H1 (cell line): ENCODE measurements around the gene NRXN3.

Experiments used
- ATF2 ChIP-seq: IDR thresholded peaks from 2 replicates; pipeline ENCODE4 v1.6.1; 2012; ENCODE audit warnings: low read length, inconsistent platforms
- ATF3 ChIP-seq: IDR thresholded peaks from 2 replicates; pipeline ENCODE4 v1.6.1; 2011; ENCODE audit warnings: low read depth, mild to moderate bottlenecking, low read length; ENCODE audit not compliant: insufficient read depth
- CREB1 ChIP-seq: IDR thresholded peaks from 2 replicates; pipeline ENCODE4 v1.6.1; 2012; ENCODE audit warnings: inconsistent platforms
- CTCF ChIP-seq, 3 experiments: IDR thresholded peaks; 1 replicate in 2 of 3; 2 replicates in 1 of 3; pipeline versions ENCODE4 v1.5.1 to v1.6.1; 2011; ENCODE audit warnings: low read length in 3 of 3, mild to moderate bottlenecking in 3 of 3, inconsistent platforms in 2 of 3, low read depth in 1 of 3, moderate library complexity in 1 of 3; ENCODE audit not compliant: insufficient read depth in 1 of 3; ENCODE audit errors: control extremely low read depth in 1 of 3
- EP300 ChIP-seq, 2 experiments: IDR thresholded peaks; 1 replicate in 1 of 2; 2 replicates in 1 of 2; pipeline ENCODE4 v1.6.1; 2011 to 2012; ENCODE audit warnings: low read depth in 2 of 2, low read length in 2 of 2, mild to moderate bottlenecking in 2 of 2, borderline replicate concordance in 1 of 2, inconsistent platforms in 1 of 2, moderate library complexity in 1 of 2
- HDAC2 ChIP-seq, 2 experiments: fragments of 300-600 bp in 1 of 2; sonication (generic) in 1 of 2; IDR thresholded peaks; 2 replicates each; pipeline ENCODE4 v1.6.1; 2011 to 2012; ENCODE audit warnings: low read depth in 2 of 2, low read length in 2 of 2, mild to moderate bottlenecking in 2 of 2, moderate library complexity in 2 of 2, borderline replicate concordance in 1 of 2, inconsistent platforms in 1 of 2
- MAX ChIP-seq: IDR thresholded peaks from 2 replicates; pipeline ENCODE4 v1.6.1; 2012; ENCODE audit warnings: inconsistent platforms
- POLR2A ChIP-seq, 2 experiments: IDR thresholded peaks; 1 replicate in 1 of 2; 2 replicates in 1 of 2; pipeline ENCODE4 v1.6.1; 2011; ENCODE audit warnings: low read depth in 2 of 2, low read length in 2 of 2, mild to moderate bottlenecking in 2 of 2; ENCODE audit errors: control extremely low read depth in 1 of 2
- POLR2AphosphoS5 ChIP-seq: IDR thresholded peaks from 2 replicates; pipeline ENCODE4 v1.6.1; 2011; ENCODE audit warnings: low read depth, low read length
- SAP30 ChIP-seq: fragments of 300-600 bp; sonication (generic); IDR thresholded peaks from 2 replicates; pipeline ENCODE4 v1.7.1; 2012; ENCODE audit warnings: low read length, moderate library complexity, mild to moderate bottlenecking, inconsistent platforms; ENCODE audit not compliant: insufficient read depth, insufficient replicate concordance
- USF2 ChIP-seq: IDR thresholded peaks from 2 replicates; pipeline ENCODE4 v1.6.1; 2011; ENCODE audit warnings: low read length, improper control_type of control experiment

- TF ChIP-seq CTCF (IDR thresholded peaks at IDR 0.05; ENCODE audit: control extremely low read depth in 1 of 3, insufficient read depth in 1 of 3, low read depth in 1 of 3, low read length in 3 of 3) (no peak), ATF3 (no peak), SAP30 (no peak), POLR2AphosphoS5 (no peak), ATF2 (no peak), EP300 (IDR thresholded peaks at IDR 0.05; ENCODE audit: borderline replicate concordance in 1 of 2, low read depth in 2 of 2, low read length in 2 of 2) (no peak), POLR2A (IDR thresholded peaks at IDR 0.05; ENCODE audit: control extremely low read depth in 1 of 2, low read depth in 2 of 2, low read length in 2 of 2) (no peak), MAX (no peak), HDAC2 (IDR thresholded peaks at IDR 0.05; ENCODE audit: borderline replicate concordance in 1 of 2, low read depth in 2 of 2, low read length in 2 of 2) (no peak), USF2 (no peak), CREB1 (no peak)
Observed at GRCh38 chr14:79584679-79585078, 1414.5 kb downstream of the NRXN3 start.
